Measurements from ENCODE around the gene GH1. TPM values are rescaled to one million over a fixed set of nuclear protein-coding genes. Genes with fewer than 3 reads are reported as not detected.
A peak's percentile ranks its signal among the peaks of the same experiment; 100 is the strongest.
"Not testable (repeated sequence)": the region's sequence is repeated elsewhere in the genome, so short reads cannot be mapped to it uniquely, and the experiment has no call there.

The GH1 gene
- total and polyA plus RNA-seq, 9 donors = 0.18 TPM; not detected in 8

GRCh38 chr17:63927464-63928171, 9.0 kb upstream of the GH1 start:
- 20% methylated on average over 3 of the region's 8 CpGs for WGBS (ENCODE audit: insufficient coverage)
- Histone ChIP-seq H3K27ac (ENCODE audit: low read length) (no peak overlapping the region), H3K9me3 (replicated peaks; ENCODE audit: control insufficient read depth, low read depth, low read length) (no peaks in the 10 kb centered on the region), H3K4me1 (ENCODE audit: control insufficient read depth, insufficient read depth, low read length) (peaks cover 30% of the 10 kb centered on the region), H3K36me3 (ENCODE audit: control insufficient read depth, insufficient read depth, low read length) (no peaks in the 10 kb centered on the region), H3K27me3 (ENCODE audit: control insufficient read depth, insufficient read depth, low read length) (no peaks in the 10 kb centered on the region), H3K4me3 (ENCODE audit: low read length) (no peak overlapping the region)
- no peak for DNase-seq

DNA sequence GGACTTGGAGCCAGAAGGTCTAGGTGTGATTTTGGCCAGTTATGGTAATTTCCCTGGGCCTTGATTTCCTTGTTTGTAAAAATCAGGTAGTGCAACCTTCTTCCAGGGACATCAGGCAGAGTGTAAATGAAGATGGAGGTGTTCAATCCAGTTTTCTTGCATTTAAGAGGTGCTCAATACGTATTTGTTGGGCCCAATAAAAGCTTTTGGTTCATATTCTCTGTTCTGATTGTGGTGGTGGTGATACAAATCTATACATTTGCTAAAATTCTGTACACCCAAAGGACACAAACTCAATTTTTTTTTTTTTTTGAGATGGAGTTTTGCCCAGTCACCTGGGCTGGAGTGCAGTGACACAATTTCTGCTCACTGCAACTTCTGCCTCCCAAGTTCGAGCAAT, 7.5 kb upstream of the GH1 start:
- Histone ChIP-seq H3K9me3 (replicated peaks; ENCODE audit: control insufficient read depth, low read depth, low read length) (no peaks in the 10 kb centered on the region), H3K27me3 (ENCODE audit: control insufficient read depth, insufficient read depth, low read length) (no peaks in the 10 kb centered on the region), H3K27ac (ENCODE audit: low read length) (no peak overlapping the region), H3K4me1 (ENCODE audit: control insufficient read depth, insufficient read depth, low read length) (peaks cover 16% of the 10 kb centered on the region), H3K4me3 (ENCODE audit: low read length) (no peak overlapping the region), H3K36me3 (ENCODE audit: control insufficient read depth, insufficient read depth, low read length) (no peaks in the 10 kb centered on the region)
- DNase-seq = no peak
- no CpG with 5 or more reads among the region's 2 CpGs for WGBS (ENCODE audit: insufficient coverage)

GRCh38 chr17:63925615-63926014, 7.0 kb upstream of the GH1 start:
- no peak overlapping the region for H3K27ac ChIP-seq (ENCODE audit: low read length)
- H3K27me3 ChIP-seq (ENCODE audit: control insufficient read depth, insufficient read depth, low read length) = no peaks in the 10 kb centered on the region
- H3K9me3 ChIP-seq (replicated peaks; ENCODE audit: control insufficient read depth, low read depth, low read length) = no peaks in the 10 kb centered on the region
- WGBS (ENCODE audit: insufficient coverage) = 95% methylated on average over 4 of the region's 5 CpGs
- H3K4me1 ChIP-seq (ENCODE audit: control insufficient read depth, insufficient read depth, low read length) = peaks cover 11% of the 10 kb centered on the region
- no peak for DNase-seq
- no peak overlapping the region for H3K4me3 ChIP-seq (ENCODE audit: low read length)
- H3K36me3 ChIP-seq (ENCODE audit: control insufficient read depth, insufficient read depth, low read length) = no peaks in the 10 kb centered on the region

DNA sequence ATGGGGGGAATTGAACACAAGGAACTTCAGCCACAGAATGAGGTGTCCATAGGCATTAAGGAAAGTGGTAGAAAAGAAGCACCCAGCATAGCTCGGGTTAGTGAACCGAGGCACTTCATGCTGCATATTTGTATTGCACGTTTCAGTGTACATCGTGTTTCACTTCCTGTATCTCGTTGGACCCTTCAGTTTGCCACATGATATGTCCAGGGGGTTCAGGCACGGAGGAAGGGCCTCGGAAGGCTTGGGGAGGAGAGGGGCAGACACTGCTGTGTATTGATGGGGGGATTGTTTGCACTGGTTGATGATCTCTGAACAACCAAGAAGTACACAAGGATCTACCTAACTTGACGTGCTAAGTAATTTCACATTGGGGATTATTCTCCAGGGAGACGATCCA, 3.8 kb upstream of the GH1 start:
- H3K36me3 ChIP-seq (ENCODE audit: control insufficient read depth, insufficient read depth, low read length); H3K27me3 ChIP-seq (ENCODE audit: control insufficient read depth, insufficient read depth, low read length); DNase-seq; H3K4me1 ChIP-seq (ENCODE audit: control insufficient read depth, insufficient read depth, low read length); H3K9me3 ChIP-seq (replicated peaks; ENCODE audit: control insufficient read depth, low read depth, low read length); H3K4me3 ChIP-seq (ENCODE audit: low read length); H3K27ac ChIP-seq (ENCODE audit: low read length): not testable (repeated sequence)
- 53% methylated on average over 3 of the region's 9 CpGs for WGBS (ENCODE audit: insufficient coverage)

GRCh38 chr17:63920779-63921178, 2.1 kb upstream of the GH1 start:
- H3K9me3 ChIP-seq (replicated peaks; ENCODE audit: control insufficient read depth, low read depth, low read length); H3K27me3 ChIP-seq (ENCODE audit: control insufficient read depth, insufficient read depth, low read length): not testable (repeated sequence)
- 100% methylated on average over 1 of the region's 5 CpGs for WGBS (ENCODE audit: insufficient coverage)

GRCh38 chr17:63920050-63920449, 1.4 kb upstream of the GH1 start:
- not testable (repeated sequence) for H3K36me3 ChIP-seq (ENCODE audit: control insufficient read depth, insufficient read depth, low read length); H3K4me3 ChIP-seq (ENCODE audit: low read length); H3K9me3 ChIP-seq (replicated peaks; ENCODE audit: control insufficient read depth, low read depth, low read length); H3K27me3 ChIP-seq (ENCODE audit: control insufficient read depth, insufficient read depth, low read length); H3K4me1 ChIP-seq (ENCODE audit: control insufficient read depth, insufficient read depth, low read length); H3K27ac ChIP-seq (ENCODE audit: low read length); DNase-seq
- no CpG with 5 or more reads among the region's 6 CpGs for WGBS (ENCODE audit: insufficient coverage)

More at GRCh38 chr17:63920779-63921178, 2.1 kb upstream of the GH1 start:
- H3K4me3 ChIP-seq (ENCODE audit: low read length); H3K36me3 ChIP-seq (ENCODE audit: control insufficient read depth, insufficient read depth, low read length); H3K27ac ChIP-seq (ENCODE audit: low read length); H3K4me1 ChIP-seq (ENCODE audit: control insufficient read depth, insufficient read depth, low read length); DNase-seq: not testable (repeated sequence)

- Histone ChIP-seq H3K4me1 (ENCODE audit: control insufficient read depth, insufficient read depth, low read length) (no peaks in the 10 kb centered on the region), H3K27ac (ENCODE audit: low read length) (no peak overlapping the region), H3K4me3 (ENCODE audit: low read length) (no peak overlapping the region), H3K27me3 (ENCODE audit: control insufficient read depth, insufficient read depth, low read length) (peaks cover 4% of the 10 kb centered on the region), H3K36me3 (ENCODE audit: control insufficient read depth, insufficient read depth, low read length) (no peaks in the 10 kb centered on the region), H3K9me3 (replicated peaks; ENCODE audit: control insufficient read depth, low read depth, low read length) (no peaks in the 10 kb centered on the region)
- WGBS (ENCODE audit: insufficient coverage) = 62% methylated on average over 7 of the region's 8 CpGs
- DNase-seq = peak; percentile 59
These were observed 678 bp upstream of the GH1 start for GRCh38 chr17:63919311-63919723.

DNA sequence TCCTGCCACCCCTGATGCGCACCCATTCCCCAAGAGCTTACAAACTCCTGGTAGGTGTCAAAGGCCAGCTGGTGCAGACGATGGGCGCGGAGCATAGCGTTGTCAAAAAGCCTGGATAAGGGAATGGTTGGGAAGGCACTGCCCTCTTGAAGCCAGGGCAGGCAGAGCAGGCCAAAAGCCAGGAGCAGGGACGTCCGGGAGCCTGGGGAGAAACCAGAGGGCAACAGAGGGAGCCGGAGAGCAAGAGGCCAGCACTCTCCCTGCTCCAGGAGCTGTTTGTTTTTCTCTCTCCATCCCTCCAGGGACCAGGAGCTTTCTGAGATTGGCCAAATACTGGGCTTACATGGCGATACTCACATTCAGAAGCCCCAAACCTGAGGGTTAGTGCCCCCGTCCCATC, 334 bp downstream of the GH1 start:
- H3K4me3 ChIP-seq (ENCODE audit: low read length) = no peak overlapping the region
- H3K9me3 ChIP-seq (replicated peaks; ENCODE audit: control insufficient read depth, low read depth, low read length) = no peaks in the 10 kb centered on the region
- no peaks in the 10 kb centered on the region for H3K4me1 ChIP-seq (ENCODE audit: control insufficient read depth, insufficient read depth, low read length)
- no peak for DNase-seq
- H3K27me3 ChIP-seq (ENCODE audit: control insufficient read depth, insufficient read depth, low read length) = peaks cover 4% of the 10 kb centered on the region
- H3K27ac ChIP-seq (ENCODE audit: low read length) = no peak overlapping the region
- no peaks in the 10 kb centered on the region for H3K36me3 ChIP-seq (ENCODE audit: control insufficient read depth, insufficient read depth, low read length)
- WGBS (ENCODE audit: insufficient coverage) = 52% methylated on average over 7 of the region's 10 CpGs

DNA sequence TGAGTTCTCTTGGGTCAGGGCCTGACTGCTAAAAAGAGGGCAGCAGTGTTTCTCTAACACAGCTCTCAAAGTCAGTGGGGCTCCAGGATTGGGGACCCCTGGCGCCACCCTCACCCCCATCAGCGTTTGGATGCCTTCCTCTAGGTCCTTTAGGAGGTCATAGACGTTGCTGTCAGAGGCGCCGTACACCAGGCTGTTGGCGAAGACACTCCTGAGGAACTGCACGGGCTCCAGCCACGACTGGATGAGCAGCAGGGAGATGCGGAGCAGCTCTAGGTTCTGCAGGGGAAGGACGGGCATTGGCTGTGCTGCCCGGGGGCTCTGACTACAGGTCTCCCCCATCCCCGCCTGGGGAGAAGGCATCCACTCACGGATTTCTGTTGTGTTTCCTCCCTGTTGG, 993 bp downstream of the GH1 start:
- H3K27me3 ChIP-seq (ENCODE audit: control insufficient read depth, insufficient read depth, low read length) = peaks cover 4% of the 10 kb centered on the region
- no peaks in the 10 kb centered on the region for H3K9me3 ChIP-seq (replicated peaks; ENCODE audit: control insufficient read depth, low read depth, low read length)
- H3K36me3 ChIP-seq (ENCODE audit: control insufficient read depth, insufficient read depth, low read length) = no peaks in the 10 kb centered on the region
- H3K27ac ChIP-seq (ENCODE audit: low read length) = no peak overlapping the region
- H3K4me3 ChIP-seq (ENCODE audit: low read length) = no peak overlapping the region
- WGBS (ENCODE audit: insufficient coverage) = 83% methylated on average over 12 of the region's 13 CpGs
- no peaks in the 10 kb centered on the region for H3K4me1 ChIP-seq (ENCODE audit: control insufficient read depth, insufficient read depth, low read length)
- no peak for DNase-seq

DNA sequence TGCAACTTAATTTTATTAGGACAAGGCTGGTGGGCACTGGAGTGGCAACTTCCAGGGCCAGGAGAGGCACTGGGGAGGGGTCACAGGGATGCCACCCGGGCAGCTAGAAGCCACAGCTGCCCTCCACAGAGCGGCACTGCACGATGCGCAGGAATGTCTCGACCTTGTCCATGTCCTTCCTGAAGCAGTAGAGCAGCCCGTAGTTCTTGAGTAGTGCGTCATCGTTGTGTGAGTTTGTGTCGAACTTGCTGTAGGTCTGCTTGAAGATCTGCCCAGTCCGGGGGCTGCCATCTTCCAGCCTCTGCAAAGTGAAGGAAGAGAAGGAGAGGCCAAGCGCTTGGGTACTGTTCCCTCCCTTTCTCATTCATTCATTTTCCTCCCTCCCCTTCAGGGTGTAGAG, 1.4 kb downstream of the GH1 start:
- H3K9me3 ChIP-seq (replicated peaks; ENCODE audit: control insufficient read depth, low read depth, low read length); H3K27ac ChIP-seq (ENCODE audit: low read length); DNase-seq; H3K4me3 ChIP-seq (ENCODE audit: low read length); H3K36me3 ChIP-seq (ENCODE audit: control insufficient read depth, insufficient read depth, low read length); H3K27me3 ChIP-seq (ENCODE audit: control insufficient read depth, insufficient read depth, low read length); H3K4me1 ChIP-seq (ENCODE audit: control insufficient read depth, insufficient read depth, low read length): not testable (repeated sequence)
- whole genome bisulfite sequencing (ENCODE audit: insufficient coverage) = no CpG with 5 or more reads among the region's 11 CpGs

All from muscle of leg (tissue), 11 donors.